Transverse colon (tissue), 4 donors: ENCODE data around the gene DCLK2.

ENCODE experiments used
- CTCF ChIP-seq, 5 experiments: fragments of 200-600 bp in 3 of 5; fragments of 450-650 bp in 2 of 5; sonication (generic) in 3 of 5; IDR thresholded peaks; 1 replicate in 2 of 5; 2 replicates in 3 of 5; pipeline ENCODE4 v1.5.1; 2016 to 2017; ENCODE audit warnings: antibody characterized with exemption in 5 of 5, inconsistent platforms in 3 of 5, mild to moderate bottlenecking in 2 of 5, moderate library complexity in 1 of 5
- EP300 ChIP-seq: sonication (generic); formaldehyde crosslinking; IDR thresholded peaks from one replicate; pipeline ENCODE4 v1.6.1; 2017; ENCODE audit warnings: antibody characterized with exemption, low read depth
- POLR2A ChIP-seq: fragments of 450-650 bp; IDR thresholded peaks from one replicate; pipeline ENCODE4 v1.6.1; 2016; ENCODE audit warnings: antibody characterized with exemption, mild to moderate bottlenecking, moderate library complexity
- POLR2AphosphoS5 ChIP-seq, 3 donors: sonication (generic); formaldehyde crosslinking; IDR thresholded peaks; one replicate each; pipeline ENCODE4 v1.6.1; 2016; ENCODE audit warnings: antibody characterized with exemption in 3 of 3

GRCh38 chr4:150068300-150068960, 9.8 kb upstream of the DCLK2 start:
- no peak for TF ChIP-seq CTCF (IDR thresholded peaks at IDR 0.05)
- no peak for TF ChIP-seq EP300
- TF ChIP-seq POLR2A, result no peak
- no peak for TF ChIP-seq POLR2AphosphoS5 (IDR thresholded peaks at IDR 0.05)
